ENCODE data around the gene TUNAR. TPM values are rescaled to one million over a fixed set of nuclear protein-coding genes. Genes with fewer than 3 reads are reported as not detected.

The TUNAR gene
- total RNA-seq, 4 donors from 2014 or later = not detected

DNA sequence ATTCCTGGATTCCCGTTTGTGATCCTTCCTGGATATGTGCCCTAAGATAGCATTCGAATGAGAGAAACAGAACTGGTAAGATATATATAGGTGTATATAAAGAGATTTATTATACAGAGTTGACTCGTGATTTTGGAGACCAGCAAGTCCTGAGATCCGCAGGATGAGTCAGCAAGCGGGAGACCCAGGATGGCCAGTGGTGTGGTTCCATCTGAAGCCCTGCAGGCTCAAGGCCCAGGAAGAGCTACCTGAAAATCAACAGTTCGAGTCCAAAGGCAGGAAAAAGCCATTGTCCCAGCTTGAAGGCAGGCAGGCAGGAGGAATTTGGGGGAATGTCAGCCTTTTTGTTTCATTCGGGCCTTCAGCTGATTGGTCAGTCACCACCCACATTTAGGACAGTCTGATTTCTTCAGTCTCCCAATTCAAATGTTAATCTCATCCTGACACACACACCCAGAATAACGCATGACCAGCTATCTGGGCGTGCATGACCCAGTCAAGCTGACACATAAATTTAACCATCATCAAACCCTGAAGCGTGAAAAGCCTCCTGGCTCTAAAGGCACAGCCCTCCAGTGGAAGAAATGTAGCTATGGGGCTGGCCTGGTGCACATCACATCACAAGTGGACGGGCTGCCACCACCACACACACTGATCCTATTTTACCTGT, 44.3 kb downstream of the TUNAR start:
- TF ChIP-seq, protein P1, sequence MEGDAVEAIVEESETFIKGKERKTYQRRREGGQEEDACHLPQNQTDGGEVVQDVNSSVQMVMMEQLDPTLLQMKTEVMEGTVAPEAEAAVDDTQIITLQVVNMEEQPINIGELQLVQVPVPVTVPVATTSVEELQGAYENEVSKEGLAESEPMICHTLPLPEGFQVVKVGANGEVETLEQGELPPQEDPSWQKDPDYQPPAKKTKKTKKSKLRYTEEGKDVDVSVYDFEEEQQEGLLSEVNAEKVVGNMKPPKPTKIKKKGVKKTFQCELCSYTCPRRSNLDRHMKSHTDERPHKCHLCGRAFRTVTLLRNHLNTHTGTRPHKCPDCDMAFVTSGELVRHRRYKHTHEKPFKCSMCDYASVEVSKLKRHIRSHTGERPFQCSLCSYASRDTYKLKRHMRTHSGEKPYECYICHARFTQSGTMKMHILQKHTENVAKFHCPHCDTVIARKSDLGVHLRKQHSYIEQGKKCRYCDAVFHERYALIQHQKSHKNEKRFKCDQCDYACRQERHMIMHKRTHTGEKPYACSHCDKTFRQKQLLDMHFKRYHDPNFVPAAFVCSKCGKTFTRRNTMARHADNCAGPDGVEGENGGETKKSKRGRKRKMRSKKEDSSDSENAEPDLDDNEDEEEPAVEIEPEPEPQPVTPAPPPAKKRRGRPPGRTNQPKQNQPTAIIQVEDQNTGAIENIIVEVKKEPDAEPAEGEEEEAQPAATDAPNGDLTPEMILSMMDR (IDR thresholded peaks at IDR 0.05 in 4 of 5, conservative IDR thresholded peaks at IDR 0.05 in 1 of 5) = no peak
- TF ChIP-seq POLR2A (IDR thresholded peaks at IDR 0.05) = no peak
- intact Hi-C loops (cut with DNase I; ENCODE audit: low total_unique reads) (no loop called here), in situ Hi-C loops (cut with MboI; ENCODE audit: low sequenced_read_pairs in 4 of 4) (no loop called here)
- no peaks in the 10 kb centered on the region for H3K36me3 ChIP-seq
- no peak for DNase-seq
- no peaks in the 10 kb centered on the region for H3K27me3 ChIP-seq
- H3K4me3 ChIP-seq = no peak overlapping the region
- ATAC-seq = no peak
- H3K27ac ChIP-seq = no peak overlapping the region
- no peaks in the 10 kb centered on the region for H3K4me1 ChIP-seq
- no peaks in the 10 kb centered on the region for H3K9me3 ChIP-seq

DNA sequence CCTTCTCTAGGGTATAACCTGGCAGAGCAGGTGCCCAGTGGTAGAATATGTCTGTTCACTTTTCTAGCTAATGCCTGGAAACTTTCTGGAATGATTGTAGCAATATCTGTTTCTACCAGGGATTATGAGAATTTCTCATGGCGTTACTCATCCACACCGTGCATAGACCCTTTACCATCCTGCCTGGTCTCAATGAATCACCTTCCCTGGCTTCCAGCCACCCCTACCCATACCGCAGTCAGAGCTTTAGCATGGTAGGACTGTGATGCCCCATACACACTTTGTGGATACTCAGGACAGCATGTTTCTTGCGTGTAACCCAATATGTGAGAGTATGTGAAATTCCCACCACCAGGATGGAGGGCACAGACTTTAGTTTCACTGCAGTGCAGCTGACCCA, 45.4 kb downstream of the TUNAR start:
- TF ChIP-seq, protein P1 (IDR thresholded peaks at IDR 0.05 in 4 of 5, conservative IDR thresholded peaks at IDR 0.05 in 1 of 5) = no peak
- no peak for TF ChIP-seq POLR2A (IDR thresholded peaks at IDR 0.05)
- no peaks in the 10 kb centered on the region for H3K9me3 ChIP-seq
- DNase-seq (no peak), ATAC-seq (no peak)
- no peaks in the 10 kb centered on the region for H3K27me3 ChIP-seq
- H3K4me3 ChIP-seq = no peak overlapping the region
- intact Hi-C loops (cut with DNase I; ENCODE audit: low total_unique reads) (no loop called here), in situ Hi-C loops (cut with MboI; ENCODE audit: low sequenced_read_pairs in 4 of 4) (no loop called here)
- no peaks in the 10 kb centered on the region for H3K36me3 ChIP-seq
- H3K4me1 ChIP-seq = no peaks in the 10 kb centered on the region
- no peak overlapping the region for H3K27ac ChIP-seq

DNA sequence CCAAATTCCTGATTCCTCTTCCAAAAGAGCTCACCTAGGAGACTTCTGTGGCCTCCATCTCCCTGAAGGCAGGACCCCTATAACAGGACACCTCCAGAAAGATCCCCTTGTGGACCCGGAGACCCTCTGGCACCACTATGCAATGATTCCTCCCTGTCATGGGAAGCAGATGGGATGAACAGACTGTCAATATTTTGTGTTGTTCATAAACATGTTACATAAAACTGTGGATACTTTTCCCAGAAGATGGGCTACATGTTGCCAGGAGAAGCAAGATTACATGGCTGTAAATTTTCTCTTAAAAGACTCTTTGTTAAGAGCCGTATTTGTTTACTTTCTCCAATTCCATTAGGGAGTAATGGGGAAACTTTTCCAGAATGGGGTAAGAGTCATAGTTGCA, 52.1 kb downstream of the TUNAR start:
- in situ Hi-C loops (cut with MboI; ENCODE audit: low sequenced_read_pairs in 4 of 4) = no loop called here
- ATAC-seq = no peak
- intact Hi-C loops (cut with DNase I; ENCODE audit: low total_unique reads) = no loop called here

DNA sequence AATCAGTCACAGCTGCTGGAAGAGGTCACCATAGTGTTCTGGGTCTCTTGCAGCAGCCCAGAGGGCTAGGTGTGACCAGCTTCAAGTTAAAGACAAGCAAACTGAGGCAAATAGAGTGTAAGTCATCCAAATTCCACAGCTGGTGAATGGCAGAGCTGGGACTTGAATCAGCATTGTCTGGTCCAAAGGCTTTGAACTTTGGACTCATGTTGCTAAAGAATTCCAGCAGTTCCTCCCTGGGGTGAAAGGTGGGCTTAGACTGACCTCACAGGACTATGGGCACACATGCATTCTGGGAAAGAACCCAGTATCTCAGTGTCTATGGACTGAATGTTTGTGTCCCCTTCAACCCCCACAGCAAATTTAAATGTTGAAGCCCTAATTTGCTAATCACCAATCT, 54.8 kb downstream of the TUNAR start:
- ATAC-seq (no peak), DNase-seq (no peak)
- no peak overlapping the region for H3K4me3 ChIP-seq
- intact Hi-C loops (cut with DNase I; ENCODE audit: low total_unique reads) = no loop called here
- no peaks in the 10 kb centered on the region for H3K9me3 ChIP-seq
- no peak overlapping the region for H3K27ac ChIP-seq
- in situ Hi-C loops (cut with MboI; ENCODE audit: low sequenced_read_pairs in 4 of 4) = no loop called here
- no peaks in the 10 kb centered on the region for H3K36me3 ChIP-seq
- TF ChIP-seq POLR2A (IDR thresholded peaks at IDR 0.05) = no peak
- TF ChIP-seq, protein P1 (IDR thresholded peaks at IDR 0.05 in 4 of 5, conservative IDR thresholded peaks at IDR 0.05 in 1 of 5) = no peak
- peaks cover 0 to 3% (median 0%) of the 10 kb centered on the region in 3 donors for H3K27me3 ChIP-seq
- no peaks in the 10 kb centered on the region for H3K4me1 ChIP-seq

More for the DNA sequence above, 52.1 kb downstream of the TUNAR start:
- peaks cover 0 to 3% (median 0%) of the 10 kb centered on the region in 3 donors for H3K27me3 ChIP-seq
- no peaks in the 10 kb centered on the region for H3K4me1 ChIP-seq
- TF ChIP-seq POLR2A (IDR thresholded peaks at IDR 0.05) = no peak
- TF ChIP-seq, protein P1 (IDR thresholded peaks at IDR 0.05 in 4 of 5, conservative IDR thresholded peaks at IDR 0.05 in 1 of 5) = no peak
- no peaks in the 10 kb centered on the region for H3K36me3 ChIP-seq
- no peak overlapping the region for H3K4me3 ChIP-seq
- no peaks in the 10 kb centered on the region for H3K9me3 ChIP-seq
- no peak for DNase-seq
- no peak overlapping the region for H3K27ac ChIP-seq

Measured in gastrocnemius medialis (tissue), 4 donors.